Measurements from ENCODE around the gene DNAI1.

DNAI1 gene

DNA sequence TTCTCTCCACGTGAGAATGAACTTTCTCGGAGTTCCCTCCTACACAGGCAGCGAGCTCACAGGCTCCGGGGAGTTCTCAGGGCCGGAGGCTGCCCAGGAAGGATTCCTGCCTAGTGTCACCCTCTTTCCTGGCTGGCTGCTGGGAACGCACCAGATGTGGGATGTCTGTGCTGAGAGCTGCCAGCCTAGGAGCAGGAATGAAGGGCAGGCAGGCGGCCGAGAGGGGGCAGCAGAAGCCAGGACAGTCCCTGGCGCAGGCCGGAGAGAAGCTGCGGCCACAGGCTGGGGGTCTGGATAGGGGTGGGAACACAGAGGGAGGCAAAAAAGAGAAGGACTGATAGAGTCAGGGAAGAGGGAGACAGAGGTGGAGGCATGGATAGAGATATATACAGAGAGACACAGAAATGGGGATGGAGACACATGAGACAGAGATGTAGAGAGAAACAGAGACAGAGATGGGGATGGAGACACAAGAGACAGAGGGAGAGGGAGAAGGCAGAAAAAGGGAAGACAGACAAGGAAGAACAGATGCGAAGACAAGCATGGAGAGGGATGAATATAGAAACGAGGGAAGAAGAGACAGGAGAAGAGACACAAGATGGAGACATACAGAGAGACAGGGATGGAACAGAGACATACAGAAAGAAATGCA lies 89.5 kb downstream of the DNAI1 start:
- FAIRE-seq, result no peak

DNA sequence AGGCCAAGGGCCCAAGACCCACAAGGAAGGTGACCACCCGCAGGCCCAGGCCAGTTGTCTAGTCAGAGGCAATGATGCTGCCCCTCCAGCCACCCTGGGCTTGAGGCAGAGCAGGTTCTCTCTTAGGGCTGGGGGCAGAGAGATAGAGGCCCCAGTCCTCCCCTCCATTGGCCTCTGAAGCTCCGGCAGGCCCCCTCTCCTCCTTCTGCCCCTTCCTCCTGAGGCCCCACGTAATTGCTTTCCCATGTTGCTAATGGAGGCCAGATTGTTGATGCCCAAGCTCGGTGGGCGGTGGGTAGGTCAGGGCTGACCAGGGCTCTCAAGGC lies 90.8 kb downstream of the DNAI1 start:
- no peak for FAIRE-seq

DNA sequence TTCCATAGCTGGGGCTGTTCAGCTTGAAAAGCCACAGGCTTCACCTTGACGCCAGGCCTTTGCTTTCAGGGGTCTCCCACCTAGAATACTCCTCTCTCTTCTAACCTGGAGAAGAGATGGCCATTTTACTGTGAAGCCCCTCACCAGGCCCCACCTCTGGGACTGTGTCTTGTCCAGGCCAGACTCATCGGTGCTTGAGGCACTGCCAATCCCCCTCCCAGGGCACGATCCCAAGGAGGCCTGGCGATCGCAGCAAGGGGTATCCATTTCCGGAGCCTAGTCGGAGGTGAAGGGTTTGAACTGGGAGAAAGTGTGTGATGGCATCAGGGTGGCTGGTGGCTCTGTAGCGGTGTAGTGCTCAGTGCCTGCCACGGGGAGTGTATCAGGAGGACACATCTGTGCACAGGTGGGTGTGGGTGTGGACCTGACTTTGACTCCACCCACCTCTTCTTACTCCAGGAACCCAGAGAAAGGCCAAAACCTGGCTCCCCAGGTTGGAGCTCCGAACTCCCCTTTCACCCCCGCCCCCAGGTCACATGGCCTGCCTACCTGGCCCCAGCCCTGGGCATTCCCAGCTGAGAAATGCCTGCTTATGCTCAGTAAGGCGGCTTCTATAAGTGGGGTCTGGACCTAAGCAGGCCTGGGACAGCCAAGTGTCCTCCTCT lies 91.5 kb downstream of the DNAI1 start:
- no peak for FAIRE-seq

DNA sequence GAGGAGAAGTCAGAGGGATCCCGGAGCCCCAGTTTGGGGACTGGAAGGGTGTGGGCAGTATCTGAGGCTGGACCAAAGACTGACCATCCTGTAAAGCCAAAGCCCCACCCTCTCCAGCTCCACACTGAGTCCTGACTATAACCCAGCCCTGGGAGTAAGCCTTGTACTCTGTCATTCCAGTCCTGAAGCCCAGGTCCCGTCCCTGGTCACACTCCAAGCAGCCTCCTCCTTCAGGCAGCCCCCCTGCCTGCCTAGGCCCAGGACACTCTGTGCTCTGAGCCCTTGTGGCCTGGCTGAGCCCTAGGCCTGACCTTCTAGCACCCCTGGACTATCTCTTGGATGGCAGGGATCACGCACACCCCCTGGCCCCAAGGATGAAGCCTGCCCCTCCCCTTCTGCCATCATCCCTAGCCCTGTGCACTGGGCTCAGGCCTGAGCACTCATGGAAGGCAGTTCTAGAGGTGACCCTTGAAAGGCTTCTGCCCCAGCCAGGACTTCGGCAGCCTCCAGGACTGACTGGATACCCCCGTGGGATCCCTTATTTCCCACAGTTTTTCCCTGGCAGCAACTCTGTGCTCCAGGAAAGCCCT lies 92.2 kb downstream of the DNAI1 start:
- no peak for FAIRE-seq

DNA sequence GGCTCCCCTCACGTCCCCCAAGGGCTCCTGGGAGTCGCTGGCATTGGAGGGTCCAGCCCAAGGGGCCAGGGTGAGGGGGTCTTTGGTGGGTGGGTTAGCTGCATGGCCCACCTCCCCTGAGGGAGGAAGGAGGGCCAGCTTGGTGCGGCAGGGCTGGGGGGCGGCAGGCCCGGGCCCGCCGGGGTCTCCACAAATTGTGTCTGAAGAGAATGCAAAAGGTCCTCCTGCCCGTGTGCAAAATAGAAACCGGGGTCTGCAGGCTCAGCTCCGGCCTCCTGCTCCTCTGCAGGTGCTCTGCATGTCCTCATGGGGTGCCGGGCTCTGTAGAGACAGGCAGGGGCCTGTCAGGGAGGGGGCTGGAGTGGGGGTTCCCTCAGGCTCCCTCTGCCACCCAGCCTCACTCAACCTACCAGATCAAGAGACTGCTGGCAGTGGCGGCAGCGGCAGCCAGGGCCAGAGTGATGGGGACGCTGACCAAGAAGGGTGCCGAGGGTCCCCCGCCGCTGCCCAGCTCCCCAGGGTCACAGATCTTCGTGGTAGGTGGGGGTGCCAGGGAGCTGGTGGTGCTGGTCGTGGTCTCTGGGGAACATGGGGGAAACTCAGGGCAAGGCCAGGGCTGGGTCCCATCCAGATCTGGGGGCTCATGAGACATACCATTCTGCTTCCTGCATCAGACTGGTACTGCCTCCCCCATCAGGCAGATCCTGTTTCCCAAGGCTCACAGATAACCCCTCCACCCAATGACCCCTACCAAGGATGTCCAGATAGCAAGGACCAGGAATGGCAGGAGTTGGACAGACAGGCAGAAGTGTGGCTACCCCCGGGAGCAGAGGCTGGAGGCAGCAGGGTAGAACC lies 93.4 kb downstream of the DNAI1 start:
- FAIRE-seq, result no peak

DNA sequence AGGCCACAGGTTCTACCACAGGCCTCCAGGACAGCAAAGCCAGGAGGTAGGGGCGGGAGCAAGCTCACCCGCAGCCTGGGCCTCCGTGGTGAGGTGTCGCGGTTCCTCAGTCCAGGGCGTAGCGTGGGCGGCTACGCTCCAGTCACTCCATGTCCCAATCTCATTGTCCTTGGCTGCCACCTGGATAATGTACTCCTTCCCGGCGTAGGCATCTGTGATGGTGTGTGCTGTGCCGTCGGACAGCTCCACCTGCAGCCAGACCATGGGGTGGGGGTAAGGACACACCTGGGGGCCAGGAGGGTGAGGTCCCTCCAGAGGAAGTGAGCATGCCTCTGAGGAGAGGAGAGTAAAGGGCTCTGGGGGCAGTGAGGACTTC lies 94.0 kb downstream of the DNAI1 start:
- no peak for FAIRE-seq

DNA sequence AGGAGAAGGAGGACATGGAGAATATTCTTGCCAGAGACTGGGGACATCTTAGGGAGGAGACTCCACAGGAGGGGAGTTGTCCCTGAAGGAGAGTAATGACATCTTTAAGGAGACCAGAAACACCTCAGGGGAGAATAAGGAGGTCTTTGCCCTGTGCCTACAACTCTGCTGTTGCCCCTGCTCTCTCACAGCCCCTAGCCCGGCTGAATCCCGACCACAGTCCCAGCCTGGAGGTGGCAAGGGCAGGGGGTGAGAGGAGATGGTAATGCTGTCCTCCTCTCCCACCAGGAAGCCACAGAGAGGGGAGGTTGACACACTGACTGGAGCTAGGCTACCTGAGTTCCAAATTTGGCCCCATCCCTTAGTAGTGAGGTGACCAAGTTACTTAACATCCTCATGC lies 94.4 kb downstream of the DNAI1 start:
- no peak for FAIRE-seq

DNA sequence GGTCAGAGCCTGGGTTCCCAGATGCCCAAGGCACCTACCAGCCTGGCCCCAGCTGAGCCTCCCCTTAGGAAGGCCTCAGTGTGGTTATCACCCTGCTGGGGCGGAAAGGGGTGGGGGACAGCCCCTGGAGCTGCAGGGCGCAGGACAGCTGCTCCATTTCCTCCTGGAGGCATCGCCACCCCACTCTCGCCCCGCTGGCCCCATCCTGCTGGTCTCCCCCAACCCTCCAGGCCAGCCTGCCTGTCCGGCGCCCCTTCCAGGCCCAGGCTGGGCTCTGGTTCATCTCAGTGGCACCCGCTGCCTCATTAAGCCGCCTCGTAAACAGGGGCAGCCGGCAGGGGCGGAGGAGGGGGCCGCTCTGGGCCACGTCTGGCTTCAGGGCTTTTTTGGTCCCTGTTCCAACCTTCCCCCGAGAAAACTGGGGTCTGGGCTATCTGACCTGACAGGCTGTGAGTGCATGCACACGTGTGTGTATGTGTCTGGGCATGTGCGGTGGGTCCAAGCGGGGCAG lies 95.0 kb downstream of the DNAI1 start:
- no peak for FAIRE-seq

DNA sequence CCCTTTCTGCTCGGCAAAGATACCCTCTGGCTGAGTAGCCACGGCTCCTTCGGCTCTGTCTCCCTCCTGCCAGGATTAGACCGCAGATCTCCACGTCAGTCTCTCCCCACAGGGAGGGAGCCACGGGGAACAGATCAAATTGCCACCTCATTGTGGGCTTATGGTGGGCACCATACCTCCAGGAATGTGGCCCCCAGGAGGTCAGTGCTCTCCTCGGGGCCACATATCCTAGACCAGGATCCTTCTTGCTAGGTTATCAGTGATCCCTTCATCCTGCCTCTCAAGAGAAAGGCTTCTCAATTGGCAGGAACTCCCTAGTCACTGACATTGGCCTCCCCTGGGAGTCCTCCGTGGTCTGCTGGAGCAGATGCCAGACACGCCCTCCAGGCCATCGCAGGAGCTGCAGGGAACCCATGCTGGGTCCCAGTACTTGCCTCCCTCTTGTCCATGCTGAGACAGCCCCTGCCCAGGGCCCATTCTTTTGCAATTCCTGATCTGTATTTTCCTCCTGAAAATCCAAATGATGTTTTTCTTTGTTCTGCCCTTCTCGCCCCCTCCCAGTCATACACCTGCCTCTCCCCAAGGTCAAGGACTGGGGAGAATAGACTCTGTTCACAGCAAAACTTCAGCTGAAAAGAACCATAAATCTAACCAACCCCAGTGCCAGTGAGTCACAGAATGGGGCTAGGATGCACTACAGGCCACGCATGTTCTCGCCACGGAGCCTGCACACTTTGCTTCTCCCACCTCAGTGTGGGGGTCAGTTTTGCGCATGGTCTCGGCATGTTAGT lies 95.8 kb downstream of the DNAI1 start:
- FAIRE-seq, result no peak

DNA sequence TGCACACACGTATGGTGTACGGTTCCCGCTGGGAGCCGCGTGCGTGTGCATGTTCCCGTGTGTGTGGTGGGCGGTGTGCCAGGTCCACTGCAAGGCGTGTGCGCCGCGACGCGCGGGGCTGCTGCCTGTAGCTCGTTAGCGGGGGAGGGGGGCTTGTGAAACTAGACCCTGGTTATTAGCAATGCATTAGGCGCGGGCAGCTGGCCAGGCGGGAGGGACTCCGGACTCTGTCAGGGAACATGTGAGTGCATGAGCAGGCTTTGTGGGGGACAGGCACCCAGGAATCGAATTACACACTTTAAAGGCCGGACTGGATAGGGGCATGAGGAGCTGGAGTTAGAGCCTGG lies 96.4 kb downstream of the DNAI1 start:
- no peak for FAIRE-seq

DNA sequence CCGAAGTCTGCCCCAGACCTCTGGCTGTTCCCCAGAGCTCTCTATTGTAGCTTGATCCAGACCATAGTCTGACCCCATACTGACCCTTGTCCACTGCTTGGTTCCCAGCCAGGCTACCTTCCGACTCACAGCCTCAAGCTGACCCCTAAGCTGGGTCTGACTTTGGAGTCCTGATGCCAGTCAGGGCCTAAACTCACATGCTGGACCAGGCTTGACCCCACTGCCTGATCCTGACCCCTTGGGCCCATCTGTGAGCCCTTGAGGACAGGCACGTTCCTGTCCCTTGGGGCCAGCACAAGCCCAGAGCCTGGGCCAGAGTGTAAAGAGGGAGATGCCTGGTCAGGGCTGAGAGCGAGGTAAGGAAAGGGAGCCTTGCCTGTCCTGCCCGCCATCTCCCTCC lies 96.9 kb downstream of the DNAI1 start:
- no peak for FAIRE-seq

DNA sequence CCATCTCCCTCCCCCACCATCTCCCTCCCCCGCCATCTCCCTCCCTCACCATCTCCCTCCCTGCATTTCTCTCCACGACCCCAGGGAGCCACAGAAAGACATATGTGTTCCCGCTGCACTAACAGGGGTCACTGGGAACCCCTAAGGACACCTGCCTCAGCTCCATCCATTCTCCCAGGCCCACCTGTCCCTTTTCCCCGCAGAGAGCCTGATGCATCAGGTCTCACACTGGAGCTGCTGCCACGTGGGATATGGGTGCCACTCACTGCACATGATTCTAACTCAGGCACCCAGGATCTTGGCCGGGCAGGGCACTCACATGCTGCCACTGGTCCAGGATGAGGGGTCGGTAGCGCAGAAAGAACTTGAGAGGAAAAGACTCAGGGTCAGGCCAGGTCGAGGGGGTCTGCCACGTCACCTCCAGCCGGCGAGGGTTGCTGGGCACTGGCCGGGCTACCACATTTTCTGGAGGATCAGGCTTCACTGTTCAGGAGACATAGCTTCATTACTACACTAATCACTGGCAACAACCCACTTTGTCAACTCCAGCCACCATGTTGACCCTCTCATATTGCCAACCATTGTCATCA lies 97.4 kb downstream of the DNAI1 start:
- no peak for FAIRE-seq

DNA sequence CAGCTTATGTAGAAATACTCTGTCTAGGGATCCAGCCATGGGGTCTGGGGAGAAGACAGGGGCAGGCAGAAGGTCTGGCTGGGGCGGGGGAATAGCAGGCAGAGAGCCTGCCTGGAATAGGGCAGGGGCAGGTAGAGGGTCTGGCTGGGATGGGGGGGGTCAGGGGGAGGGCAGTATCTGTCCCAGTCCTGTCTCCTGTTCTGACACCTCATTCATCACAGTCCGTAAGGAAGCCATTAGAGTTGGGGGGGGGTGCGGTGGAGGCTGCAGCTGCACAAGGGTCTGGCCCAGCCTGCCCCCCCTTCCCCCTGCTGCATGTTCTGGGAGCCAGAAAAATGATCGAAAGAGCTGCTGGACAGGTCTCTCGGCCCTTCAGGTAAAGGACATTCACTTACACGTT lies 98.3 kb downstream of the DNAI1 start:
- FAIRE-seq, result no peak

DNA sequence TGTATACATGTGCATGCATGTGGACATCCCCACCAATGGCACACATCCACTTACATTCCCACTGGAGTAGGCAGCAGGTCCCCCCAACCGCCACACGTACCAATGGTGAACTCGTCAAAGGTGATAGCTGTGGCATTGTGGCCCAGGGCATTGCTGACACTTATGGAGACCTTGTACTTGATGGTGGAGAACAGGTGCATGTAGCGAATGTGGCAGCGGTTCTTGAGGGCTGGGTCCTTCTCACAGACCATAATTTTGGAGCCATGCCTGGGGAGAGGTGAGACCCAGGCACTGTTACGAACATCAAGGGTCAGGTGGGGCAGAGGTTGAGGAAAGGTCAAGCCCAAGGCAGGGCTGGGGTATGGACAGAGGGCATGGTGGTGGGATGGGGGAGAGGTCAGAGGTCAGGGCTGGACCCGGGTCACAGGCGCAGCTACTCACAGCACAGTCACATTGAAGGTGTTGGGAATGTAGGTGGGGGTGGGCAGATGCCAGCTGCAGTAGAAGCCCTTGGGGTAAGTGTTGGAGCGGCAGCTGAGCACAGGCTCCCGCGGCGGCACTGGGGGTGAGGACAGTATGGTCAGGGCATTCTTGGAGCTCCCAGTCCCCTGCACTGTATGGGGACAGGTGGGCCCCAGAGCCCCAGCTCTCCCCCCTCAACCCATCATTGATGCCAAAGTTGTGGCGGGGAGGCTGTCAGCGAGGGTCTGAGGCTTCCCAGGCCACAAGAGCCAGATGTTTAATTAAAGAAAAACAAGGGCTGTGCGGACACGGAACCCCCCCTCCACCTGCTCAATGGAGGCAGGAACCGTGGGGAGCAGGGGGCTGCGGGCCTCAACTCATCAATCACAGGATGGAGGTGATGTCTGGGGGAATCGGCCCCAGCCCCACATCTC lies 99.1 kb downstream of the DNAI1 start:
- no peak for FAIRE-seq

DNA sequence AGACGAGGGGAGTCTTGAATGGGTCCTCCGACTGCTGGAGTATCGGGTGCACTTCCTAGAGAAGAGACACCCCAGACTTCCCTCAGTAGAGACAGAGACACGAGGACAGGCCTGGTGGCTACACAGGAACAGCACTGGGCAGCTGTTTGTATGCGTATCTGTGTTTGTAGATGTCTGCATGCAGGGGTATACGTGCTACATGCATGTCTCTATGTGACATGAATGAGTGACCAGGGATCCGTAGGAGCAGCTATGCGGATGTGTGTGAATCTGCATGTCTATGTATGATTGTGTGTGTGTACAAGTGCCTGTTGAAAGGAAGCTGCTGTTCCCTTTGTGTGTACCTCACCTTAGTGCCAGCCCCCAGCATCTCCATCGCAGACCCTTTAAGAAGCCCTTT lies 99.8 kb downstream of the DNAI1 start:
- FAIRE-seq, result no peak

DNA sequence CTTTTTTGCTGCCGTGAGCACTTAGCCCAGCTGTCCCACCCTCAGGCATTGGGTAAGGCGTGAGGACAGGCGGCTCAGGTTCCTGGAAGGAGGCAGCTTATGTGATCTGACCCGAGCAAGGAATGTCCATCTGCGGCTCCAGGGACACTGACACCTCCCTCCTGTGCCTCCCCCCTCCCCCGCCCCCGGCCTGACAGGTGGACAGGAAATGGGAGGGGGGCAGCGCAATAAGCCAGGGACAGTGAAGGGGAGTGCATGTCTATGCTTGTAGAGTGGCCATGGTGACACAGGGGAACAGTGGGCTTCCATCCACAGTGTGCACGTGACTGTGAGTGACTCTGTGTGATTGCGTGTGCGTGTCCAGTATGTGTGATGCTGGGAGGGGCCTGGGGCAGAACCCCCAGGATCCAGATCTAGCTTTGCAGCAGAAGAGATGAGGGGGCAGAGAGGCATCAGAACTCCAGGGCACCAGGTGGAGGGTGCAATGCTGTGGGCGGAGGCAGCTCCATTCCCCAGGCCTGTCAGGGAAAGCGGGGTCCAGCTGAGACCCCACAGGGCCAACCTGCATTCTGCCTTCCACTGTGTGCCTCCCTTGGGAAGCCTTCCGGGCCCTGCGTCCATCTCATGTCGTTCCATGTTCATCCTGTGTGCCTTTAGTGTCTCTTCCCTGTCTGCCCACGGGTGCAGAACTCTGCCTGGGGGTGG lies 100.5 kb downstream of the DNAI1 start:
- no peak for FAIRE-seq

DNA sequence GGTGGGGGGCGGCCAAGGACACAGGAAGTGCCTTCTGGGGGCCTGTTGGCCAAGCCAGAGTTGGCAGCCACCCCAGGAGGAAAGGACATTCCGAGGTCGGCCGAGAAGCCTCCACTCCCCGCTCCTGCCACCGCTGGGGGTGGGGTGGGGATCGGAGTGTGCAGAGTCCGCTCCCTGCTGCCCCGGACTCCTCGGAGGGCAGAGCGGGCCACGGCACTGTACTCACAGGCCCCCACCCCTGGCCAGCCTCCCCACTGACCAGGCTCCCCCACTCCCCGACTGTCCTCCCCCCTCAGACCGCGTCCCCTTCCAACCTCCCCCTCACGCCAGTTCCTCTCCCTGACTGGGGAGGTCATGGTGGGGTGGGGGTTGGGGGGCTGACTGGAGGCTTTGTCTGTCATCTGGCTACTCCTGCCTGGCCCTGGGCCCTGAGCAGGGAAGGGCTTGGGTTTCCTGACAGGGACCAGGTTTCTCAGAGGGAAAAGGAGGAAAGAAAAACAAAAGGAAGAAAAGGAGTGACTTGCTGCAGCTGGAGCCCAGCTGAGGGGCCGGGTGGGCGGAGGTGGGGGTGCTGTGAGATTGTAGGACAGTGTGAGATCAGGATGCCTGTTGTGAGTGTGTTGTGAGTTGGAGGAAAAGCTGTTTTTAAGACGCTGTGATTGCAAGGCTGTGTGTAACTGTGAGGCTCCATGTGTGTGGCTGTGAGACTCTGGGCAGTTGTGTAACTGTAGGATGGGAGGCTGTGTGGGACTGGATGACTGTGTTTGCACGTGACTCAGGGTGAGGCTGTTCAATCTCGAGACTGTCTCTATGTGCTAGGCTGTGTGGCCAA lies 101.2 kb downstream of the DNAI1 start:
- FAIRE-seq, result no peak

DNA sequence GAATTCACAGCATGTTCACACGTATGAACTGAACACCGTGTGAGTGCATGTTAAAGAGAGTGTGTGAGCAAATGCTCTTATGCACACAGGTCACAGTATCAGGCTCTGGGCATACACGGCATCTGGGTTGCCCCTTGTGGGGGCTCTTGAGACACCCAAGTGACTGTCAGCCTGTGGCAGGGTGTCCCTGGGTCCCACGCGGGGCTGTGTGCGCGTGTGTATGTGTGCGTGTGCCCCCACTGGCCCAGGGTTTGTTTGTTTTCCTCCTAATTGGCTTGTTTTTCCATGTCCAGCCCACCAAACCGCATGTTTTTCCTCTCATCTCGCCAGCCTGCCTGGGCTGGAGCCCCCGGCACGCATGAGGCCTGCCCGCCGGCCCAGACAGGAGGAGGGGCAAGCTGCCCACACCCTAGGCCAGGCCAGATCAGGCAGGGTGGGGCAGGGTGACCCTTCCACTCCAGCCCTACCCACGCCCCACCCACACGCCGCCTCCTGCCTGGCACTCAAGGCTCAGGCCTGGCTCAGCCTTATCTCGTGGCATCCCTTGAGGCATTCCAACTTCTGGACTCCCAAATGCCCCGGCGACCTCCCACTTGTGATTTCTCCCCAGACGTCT lies 102.1 kb downstream of the DNAI1 start:
- FAIRE-seq, result no peak

DNA sequence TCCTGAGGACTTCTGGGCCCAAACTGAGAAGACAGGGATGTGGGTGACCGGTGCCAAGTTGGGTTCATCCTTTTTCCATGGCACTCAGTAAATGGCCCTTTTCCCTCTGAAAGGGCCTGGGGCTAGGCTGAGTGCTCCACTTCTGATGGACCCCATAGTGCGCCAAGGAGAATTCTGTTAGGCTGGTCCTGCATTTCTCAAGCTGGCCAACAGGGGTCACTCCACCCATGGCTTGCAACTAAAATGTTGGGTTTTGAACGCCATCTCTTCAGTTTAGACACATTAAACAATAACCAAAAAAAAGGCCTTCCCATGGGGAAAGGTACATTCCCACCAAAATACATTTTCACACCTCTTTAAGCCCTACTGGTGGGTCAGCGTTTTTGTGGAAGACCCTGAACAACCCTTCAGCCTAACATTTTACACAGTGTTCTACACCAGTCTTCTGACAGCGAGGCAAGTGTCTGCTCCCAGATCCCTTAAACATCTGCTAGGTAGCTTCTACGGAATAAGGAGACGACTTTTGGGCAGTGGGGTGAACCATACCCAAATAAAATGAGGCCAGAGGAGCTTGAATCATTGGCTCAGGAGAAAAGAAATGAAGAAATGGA lies 103.6 kb downstream of the DNAI1 start:
- FAIRE-seq, result no peak
